Fibroblast of lung (primary cell): ENCODE results near the gene WDR37. TPM values are rescaled to one million over a fixed set of nuclear protein-coding genes. Genes with fewer than 3 reads are reported as not detected.

Source experiments
- DNase-seq, 2 donors: peaks; one replicate each; pipeline versions ENCODE4 v3.0.0 to v3.0.0-alpha.2; 2010; ENCODE audit warnings: low read depth in 2 of 2
- H2AFZ ChIP-seq: 2 replicates; pipeline ENCODE4 v1.5.1; 2012; ENCODE audit warnings: low read length, control low read depth, inconsistent platforms
- H3K27ac ChIP-seq: 2 replicates; pipeline ENCODE4 v1.5.1; 2011; ENCODE audit warnings: low read length, control low read depth; ENCODE audit not compliant: insufficient read depth
- H3K27me3 ChIP-seq: 2 replicates; pipeline ENCODE4 v1.5.1; 2011; ENCODE audit warnings: mild to moderate bottlenecking, low read length; ENCODE audit not compliant: control insufficient read depth, insufficient read depth
- H3K36me3 ChIP-seq: 2 replicates; pipeline ENCODE4 v1.5.1; 2011; ENCODE audit warnings: low read length; ENCODE audit not compliant: control insufficient read depth, insufficient read depth
- H3K4me1 ChIP-seq: 2 replicates; pipeline ENCODE4 v1.5.1; 2011; ENCODE audit warnings: low read length; ENCODE audit not compliant: control insufficient read depth, insufficient read depth; ENCODE audit errors: extremely low read depth
- H3K4me2 ChIP-seq: 2 replicates; pipeline ENCODE4 v1.5.1; 2011; ENCODE audit warnings: low read length, control low read depth; ENCODE audit not compliant: insufficient read depth; ENCODE audit errors: extremely low read depth
- H3K4me3 ChIP-seq, 4 experiments: fragments of 200-600 bp in 1 of 4; sonication (generic) in 1 of 4; replicated peaks in 1 of 4; 2 replicates each; pipeline ENCODE4 v1.5.1; 2011 to 2016; ENCODE audit warnings: low read length in 4 of 4, low read depth in 3 of 4, mild to moderate bottlenecking in 3 of 4, control low read depth in 2 of 4, inconsistent platforms in 1 of 4, mixed read lengths in 1 of 4; ENCODE audit not compliant: insufficient read depth in 1 of 4; ENCODE audit errors: control extremely low read depth in 1 of 4
- H3K79me2 ChIP-seq: 2 replicates; pipeline ENCODE4 v1.5.1; 2012; ENCODE audit warnings: mild to moderate bottlenecking, low read length, inconsistent platforms; ENCODE audit not compliant: control insufficient read depth, insufficient read depth
- H3K9ac ChIP-seq: 2 replicates; pipeline ENCODE4 v1.5.1; 2011; ENCODE audit warnings: mild to moderate bottlenecking, low read length, control low read depth; ENCODE audit not compliant: insufficient read depth
- H3K9me3 ChIP-seq: 2 replicates; pipeline ENCODE4 v1.5.1; 2012; ENCODE audit warnings: low read depth, low read length; ENCODE audit not compliant: control insufficient read depth, insufficient read depth
- H4K20me1 ChIP-seq: 2 replicates; pipeline ENCODE4 v1.5.1; 2011; ENCODE audit warnings: low read length; ENCODE audit not compliant: control insufficient read depth, insufficient read depth; ENCODE audit errors: extremely low read depth
- EZH2 ChIP-seq: IDR thresholded peaks from 2 replicates; pipeline ENCODE4 v1.5.1; 2012; ENCODE audit warnings: low read length, control low read depth, mild to moderate bottlenecking; ENCODE audit errors: missing control alignments
- polyA plus RNA-seq, 2 donors: library from polyadenylated mRNA; depleted of rRNA in 1 of 2; stranded (reverse) in 1 of 2; unstranded in 1 of 2; fragments of >200 nt; gene quantifications; 2 replicates each; pipeline ENCODE4 v1.2.1, GENCODE V29; 2011 to 2012; ENCODE audit warnings: missing spikeins in 1 of 2
- total RNA-seq: library from RNA; depleted of rRNA; stranded (reverse); fragments of >200 nt; gene quantifications from 2 replicates; pipeline ENCODE4 v1.2.1, GENCODE V29; 2014
- TF ChIP-seq, protein P1 (sequence below), 2 donors: IDR thresholded peaks in 1 of 2; conservative IDR thresholded peaks in 1 of 2; 1 replicate in 1 of 2; 2 replicates in 1 of 2; pipeline ENCODE4 v1.5.1; 2011 to 2012; ENCODE audit warnings: low read length in 2 of 2, control low read depth in 1 of 2, inconsistent platforms in 1 of 2, low read depth in 1 of 2, mild to moderate bottlenecking in 1 of 2

The WDR37 gene
- total and polyA plus RNA-seq, 2 donors (not counting 1 experiment from before 2014, with no cell fraction given): 13.0 to 15.8 TPM

DNA sequence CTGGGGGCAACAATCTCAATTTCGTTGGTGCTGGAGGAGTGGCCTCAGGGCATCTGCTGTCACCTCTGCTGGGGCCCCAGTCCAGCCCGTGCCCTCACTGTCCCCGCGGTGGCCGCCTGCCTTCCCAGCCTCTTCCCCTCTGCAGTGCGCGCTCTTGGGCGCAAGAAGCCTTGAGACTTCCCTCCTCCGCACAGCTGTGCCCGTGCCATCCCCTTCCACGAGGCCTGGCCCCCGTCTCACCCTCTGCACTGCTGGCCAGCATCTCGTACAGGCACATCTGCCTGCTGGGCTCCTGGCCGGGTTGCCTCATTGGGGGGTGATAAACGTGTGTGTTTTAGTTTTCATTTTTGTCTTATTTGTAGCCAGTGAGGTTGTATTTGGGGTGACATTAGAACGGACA is 44.5 kb upstream of the WDR37 start:
- no peaks in the 10 kb centered on the region for H4K20me1 ChIP-seq
- no peaks in the 10 kb centered on the region for H3K79me2 ChIP-seq
- no peaks in the 10 kb centered on the region for H3K4me1 ChIP-seq
- no peak for DNase-seq
- H3K27ac ChIP-seq: no peak overlapping the region
- H3K9ac ChIP-seq: no peak overlapping the region
- no peak overlapping the region for H3K4me2 ChIP-seq
- no peak overlapping the region for H2AFZ ChIP-seq
- H3K27me3 ChIP-seq: no peaks in the 10 kb centered on the region
- H3K4me3 ChIP-seq: no peak overlapping the region
- peaks cover 34% of the 10 kb centered on the region for H3K36me3 ChIP-seq
- TF ChIP-seq, protein P1, sequence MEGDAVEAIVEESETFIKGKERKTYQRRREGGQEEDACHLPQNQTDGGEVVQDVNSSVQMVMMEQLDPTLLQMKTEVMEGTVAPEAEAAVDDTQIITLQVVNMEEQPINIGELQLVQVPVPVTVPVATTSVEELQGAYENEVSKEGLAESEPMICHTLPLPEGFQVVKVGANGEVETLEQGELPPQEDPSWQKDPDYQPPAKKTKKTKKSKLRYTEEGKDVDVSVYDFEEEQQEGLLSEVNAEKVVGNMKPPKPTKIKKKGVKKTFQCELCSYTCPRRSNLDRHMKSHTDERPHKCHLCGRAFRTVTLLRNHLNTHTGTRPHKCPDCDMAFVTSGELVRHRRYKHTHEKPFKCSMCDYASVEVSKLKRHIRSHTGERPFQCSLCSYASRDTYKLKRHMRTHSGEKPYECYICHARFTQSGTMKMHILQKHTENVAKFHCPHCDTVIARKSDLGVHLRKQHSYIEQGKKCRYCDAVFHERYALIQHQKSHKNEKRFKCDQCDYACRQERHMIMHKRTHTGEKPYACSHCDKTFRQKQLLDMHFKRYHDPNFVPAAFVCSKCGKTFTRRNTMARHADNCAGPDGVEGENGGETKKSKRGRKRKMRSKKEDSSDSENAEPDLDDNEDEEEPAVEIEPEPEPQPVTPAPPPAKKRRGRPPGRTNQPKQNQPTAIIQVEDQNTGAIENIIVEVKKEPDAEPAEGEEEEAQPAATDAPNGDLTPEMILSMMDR (conservative IDR thresholded peaks at IDR 0.05 in 1 of 2, IDR thresholded peaks at IDR 0.05 in 1 of 2; ENCODE audit: low read depth in 1 of 2, low read length in 2 of 2): no peak
- TF ChIP-seq EZH2: no peak
- H3K9me3 ChIP-seq: no peaks in the 10 kb centered on the region

DNA sequence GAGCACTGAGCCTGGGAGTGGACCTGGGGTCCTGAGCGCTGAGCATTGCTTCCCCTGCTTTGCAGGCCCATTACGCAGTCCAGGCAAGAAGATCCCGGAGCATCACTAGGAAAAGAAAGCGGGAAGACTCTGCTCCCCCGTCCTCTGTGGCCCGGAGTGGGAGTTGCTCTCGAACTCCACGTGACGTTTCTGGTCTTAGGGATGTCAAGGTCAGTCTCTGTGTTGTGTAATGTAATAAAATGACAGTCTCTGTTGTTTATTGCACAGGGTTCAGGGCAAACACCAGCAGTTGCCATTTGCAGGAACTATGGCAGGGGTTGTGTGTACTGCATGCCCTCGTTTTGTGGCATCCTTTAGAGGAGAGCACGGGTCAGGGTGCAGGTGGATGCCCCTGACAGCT is 40.5 kb upstream of the WDR37 start:
- Histone ChIP-seq H3K36me3 (peaks cover 32% of the 10 kb centered on the region), H3K27ac (no peak overlapping the region), H3K9me3 (no peaks in the 10 kb centered on the region), H2AFZ (no peak overlapping the region), H3K79me2 (no peaks in the 10 kb centered on the region), H3K27me3 (no peaks in the 10 kb centered on the region), H3K4me1 (no peaks in the 10 kb centered on the region), H3K4me3 (no peak overlapping the region), H4K20me1 (no peaks in the 10 kb centered on the region), H3K4me2 (no peak overlapping the region), H3K9ac (no peak overlapping the region)
- DNase-seq: no peak
- TF ChIP-seq, protein P1 (conservative IDR thresholded peaks at IDR 0.05 in 1 of 2, IDR thresholded peaks at IDR 0.05 in 1 of 2; ENCODE audit: low read depth in 1 of 2, low read length in 2 of 2): no peak
- no peak for TF ChIP-seq EZH2

DNA sequence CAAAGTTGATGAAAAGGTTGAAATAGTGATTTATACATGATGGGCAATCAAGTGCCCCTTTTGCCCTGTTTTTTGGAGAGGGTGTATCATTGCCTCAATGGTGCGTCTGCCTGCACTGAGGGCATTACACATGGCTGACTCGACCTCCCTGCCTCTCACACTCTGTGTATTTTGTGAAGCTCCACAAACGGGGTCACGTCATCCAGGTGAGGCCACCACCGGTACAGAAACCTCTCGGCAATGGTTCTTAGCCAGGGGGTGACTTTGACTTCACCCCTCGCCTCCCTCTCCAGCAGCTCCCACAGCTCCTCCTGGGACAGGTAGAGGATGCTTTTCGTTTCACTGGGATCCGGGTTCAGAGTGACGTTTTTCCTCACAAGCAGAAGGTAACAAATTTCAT is 36.8 kb upstream of the WDR37 start:
- H3K27ac ChIP-seq: no peak overlapping the region
- no peak overlapping the region for H3K4me3 ChIP-seq
- no peak overlapping the region for H2AFZ ChIP-seq
- H3K9me3 ChIP-seq: no peaks in the 10 kb centered on the region
- no peaks in the 10 kb centered on the region for H4K20me1 ChIP-seq
- H3K79me2 ChIP-seq: no peaks in the 10 kb centered on the region
- no peak for TF ChIP-seq EZH2
- TF ChIP-seq, protein P1 (conservative IDR thresholded peaks at IDR 0.05 in 1 of 2, IDR thresholded peaks at IDR 0.05 in 1 of 2; ENCODE audit: low read depth in 1 of 2, low read length in 2 of 2): no peak
- no peaks in the 10 kb centered on the region for H3K27me3 ChIP-seq
- peaks cover 20% of the 10 kb centered on the region for H3K36me3 ChIP-seq
- no peak overlapping the region for H3K9ac ChIP-seq
- H3K4me2 ChIP-seq: no peak overlapping the region
- DNase-seq: no peak
- no peaks in the 10 kb centered on the region for H3K4me1 ChIP-seq
